ENCODE results near the gene TYSND1. TPM values are rescaled to one million over a fixed set of nuclear protein-coding genes. Genes with fewer than 3 reads are reported as not detected.

The TYSND1 gene
- total RNA-seq, 2 donors from 2014 or later: 16.2 to 17.6 TPM

DNA sequence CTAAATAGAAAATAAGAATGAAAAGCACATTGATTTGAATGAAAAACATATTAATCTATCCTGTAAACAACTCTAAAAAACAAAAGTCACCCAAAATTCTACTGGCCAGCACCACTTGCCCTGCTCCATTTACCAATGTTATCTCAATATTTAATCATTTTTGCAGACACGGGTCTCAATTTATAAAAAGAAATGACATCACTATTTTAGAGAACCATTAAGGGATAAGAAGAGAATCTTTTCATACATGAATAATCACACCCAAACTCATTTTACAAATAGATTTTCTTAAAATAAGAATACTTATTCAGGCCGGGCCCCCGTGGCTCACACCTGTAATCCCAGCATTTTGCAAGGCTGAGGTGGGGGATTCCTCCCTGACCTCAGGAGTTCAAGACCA, 19.9 kb upstream of the TYSND1 start:
- DNase-seq: no peak
- H3K4me1 ChIP-seq: peaks cover 43% of the 10 kb centered on the region
- TF ChIP-seq, protein P1, sequence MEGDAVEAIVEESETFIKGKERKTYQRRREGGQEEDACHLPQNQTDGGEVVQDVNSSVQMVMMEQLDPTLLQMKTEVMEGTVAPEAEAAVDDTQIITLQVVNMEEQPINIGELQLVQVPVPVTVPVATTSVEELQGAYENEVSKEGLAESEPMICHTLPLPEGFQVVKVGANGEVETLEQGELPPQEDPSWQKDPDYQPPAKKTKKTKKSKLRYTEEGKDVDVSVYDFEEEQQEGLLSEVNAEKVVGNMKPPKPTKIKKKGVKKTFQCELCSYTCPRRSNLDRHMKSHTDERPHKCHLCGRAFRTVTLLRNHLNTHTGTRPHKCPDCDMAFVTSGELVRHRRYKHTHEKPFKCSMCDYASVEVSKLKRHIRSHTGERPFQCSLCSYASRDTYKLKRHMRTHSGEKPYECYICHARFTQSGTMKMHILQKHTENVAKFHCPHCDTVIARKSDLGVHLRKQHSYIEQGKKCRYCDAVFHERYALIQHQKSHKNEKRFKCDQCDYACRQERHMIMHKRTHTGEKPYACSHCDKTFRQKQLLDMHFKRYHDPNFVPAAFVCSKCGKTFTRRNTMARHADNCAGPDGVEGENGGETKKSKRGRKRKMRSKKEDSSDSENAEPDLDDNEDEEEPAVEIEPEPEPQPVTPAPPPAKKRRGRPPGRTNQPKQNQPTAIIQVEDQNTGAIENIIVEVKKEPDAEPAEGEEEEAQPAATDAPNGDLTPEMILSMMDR (IDR thresholded peaks at IDR 0.05): no peak
- TF ChIP-seq POLR2A (IDR thresholded peaks at IDR 0.05): no peak
- 62 to 69% methylated on average over 3 of the region's 3 CpGs for WGBS, 2 donors
- no peaks in the 10 kb centered on the region for H3K36me3 ChIP-seq (replicated peaks in 1 of 2; ENCODE audit: insufficient read depth in 1 of 2, low read depth in 2 of 2)
- H3K27ac ChIP-seq: no peak overlapping the region
- ATAC-seq: no peak
- H3K9me3 ChIP-seq: no peaks in the 10 kb centered on the region
- H3K27me3 ChIP-seq: no peaks in the 10 kb centered on the region
- intact Hi-C loops (cut with DNase I): no loop called here
- no peak overlapping the region for H3K4me3 ChIP-seq

DNA sequence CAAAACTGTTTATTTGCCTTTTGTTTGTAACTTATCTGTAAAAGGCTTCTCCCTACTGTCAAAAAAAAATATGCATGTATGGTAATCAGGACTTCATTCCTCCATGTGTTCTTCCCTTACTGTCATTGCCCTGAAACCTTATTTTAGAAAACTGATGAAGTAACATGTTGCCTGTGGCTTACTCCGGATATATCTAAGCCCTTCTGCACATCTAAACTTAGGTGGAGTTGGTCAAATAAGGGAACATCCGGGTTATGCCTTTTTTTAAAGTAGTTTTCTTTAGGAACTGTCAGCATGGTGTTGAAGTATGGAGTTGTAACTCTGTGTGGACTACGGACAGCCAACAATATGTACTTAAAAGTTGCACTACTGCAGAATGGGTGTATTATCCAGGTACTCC, 17.7 kb upstream of the TYSND1 start:
- Histone ChIP-seq H3K4me3 (no peak overlapping the region), H3K27me3 (no peaks in the 10 kb centered on the region), H3K4me1 (peaks cover 43% of the 10 kb centered on the region), H3K36me3 (replicated peaks in 1 of 2; ENCODE audit: insufficient read depth in 1 of 2, low read depth in 2 of 2) (peaks cover 0 to 5% of the 10 kb centered on the region in 2 donors), H3K9me3 (no peaks in the 10 kb centered on the region), H3K27ac (no peak overlapping the region)
- 49 to 59% methylated on average over 3 of the region's 3 CpGs for WGBS, 2 donors
- DNase-seq (no peak), ATAC-seq (no peak)
- intact Hi-C loops (cut with DNase I): no loop called here
- no peak for TF ChIP-seq POLR2A (IDR thresholded peaks at IDR 0.05)
- TF ChIP-seq, protein P1 (IDR thresholded peaks at IDR 0.05): no peak

DNA sequence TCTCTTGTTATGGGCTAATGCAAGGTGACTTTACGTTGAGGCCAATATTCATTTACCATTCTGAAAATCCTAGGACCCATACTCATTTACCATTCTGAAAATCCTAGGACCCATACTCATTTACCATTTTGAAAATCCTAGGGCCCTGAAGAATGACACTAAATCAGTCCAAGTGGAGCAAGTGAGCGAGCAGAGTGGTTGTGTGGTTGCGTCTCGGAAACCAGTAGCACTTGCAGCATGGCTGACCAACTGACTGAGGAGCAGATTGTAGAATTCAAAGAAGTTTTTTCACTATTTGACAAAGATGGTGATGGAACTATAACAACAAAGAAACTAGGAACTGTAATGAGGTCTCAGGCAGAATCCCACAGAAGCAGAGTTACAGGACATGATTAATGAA, 16.9 kb upstream of the TYSND1 start:
- no peaks in the 10 kb centered on the region for H3K27me3 ChIP-seq
- no peaks in the 10 kb centered on the region for H3K9me3 ChIP-seq
- peaks cover 0 to 5% of the 10 kb centered on the region in 2 donors for H3K36me3 ChIP-seq (replicated peaks in 1 of 2; ENCODE audit: insufficient read depth in 1 of 2, low read depth in 2 of 2)
- TF ChIP-seq, protein P1 (IDR thresholded peaks at IDR 0.05): no peak
- no peak for TF ChIP-seq POLR2A (IDR thresholded peaks at IDR 0.05)
- 91 to 98% methylated on average over 4 of the region's 4 CpGs for WGBS, 2 donors
- ATAC-seq: no peak
- no peak for DNase-seq
- peaks cover 36% of the 10 kb centered on the region for H3K4me1 ChIP-seq
- no peak overlapping the region for H3K27ac ChIP-seq
- H3K4me3 ChIP-seq: no peak overlapping the region
- intact Hi-C loops (cut with DNase I): no loop called here

DNA sequence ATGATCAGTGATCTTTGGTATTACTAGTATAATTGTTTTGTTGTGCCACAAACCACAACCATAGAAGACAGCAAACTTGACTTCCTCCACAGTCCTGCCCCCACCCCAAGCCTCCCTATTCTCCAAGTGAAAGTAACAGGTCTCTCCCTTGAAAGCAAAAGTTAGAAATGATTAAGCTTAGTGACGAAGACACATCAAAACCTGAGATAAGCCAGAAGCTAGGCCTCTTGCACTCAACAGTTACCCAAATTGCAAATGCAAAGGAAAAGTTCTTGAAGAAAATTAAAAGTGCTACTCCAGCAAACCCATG, 16.3 kb upstream of the TYSND1 start:
- Histone ChIP-seq H3K27me3 (no peaks in the 10 kb centered on the region), H3K36me3 (replicated peaks in 1 of 2; ENCODE audit: insufficient read depth in 1 of 2, low read depth in 2 of 2) (peaks cover 0 to 9% of the 10 kb centered on the region in 2 donors), H3K9me3 (no peaks in the 10 kb centered on the region), H3K4me3 (no peak overlapping the region), H3K4me1 (peaks cover 30% of the 10 kb centered on the region), H3K27ac (no peak overlapping the region)
- TF ChIP-seq, protein P1 (IDR thresholded peaks at IDR 0.05): no peak
- TF ChIP-seq POLR2A (IDR thresholded peaks at IDR 0.05): no peak
- WGBS, 2 donors: 9 to 33% methylated on average over 1 of the region's 1 CpG
- intact Hi-C loops (cut with DNase I): no loop called here
- DNase-seq (no peak), ATAC-seq (no peak)

DNA sequence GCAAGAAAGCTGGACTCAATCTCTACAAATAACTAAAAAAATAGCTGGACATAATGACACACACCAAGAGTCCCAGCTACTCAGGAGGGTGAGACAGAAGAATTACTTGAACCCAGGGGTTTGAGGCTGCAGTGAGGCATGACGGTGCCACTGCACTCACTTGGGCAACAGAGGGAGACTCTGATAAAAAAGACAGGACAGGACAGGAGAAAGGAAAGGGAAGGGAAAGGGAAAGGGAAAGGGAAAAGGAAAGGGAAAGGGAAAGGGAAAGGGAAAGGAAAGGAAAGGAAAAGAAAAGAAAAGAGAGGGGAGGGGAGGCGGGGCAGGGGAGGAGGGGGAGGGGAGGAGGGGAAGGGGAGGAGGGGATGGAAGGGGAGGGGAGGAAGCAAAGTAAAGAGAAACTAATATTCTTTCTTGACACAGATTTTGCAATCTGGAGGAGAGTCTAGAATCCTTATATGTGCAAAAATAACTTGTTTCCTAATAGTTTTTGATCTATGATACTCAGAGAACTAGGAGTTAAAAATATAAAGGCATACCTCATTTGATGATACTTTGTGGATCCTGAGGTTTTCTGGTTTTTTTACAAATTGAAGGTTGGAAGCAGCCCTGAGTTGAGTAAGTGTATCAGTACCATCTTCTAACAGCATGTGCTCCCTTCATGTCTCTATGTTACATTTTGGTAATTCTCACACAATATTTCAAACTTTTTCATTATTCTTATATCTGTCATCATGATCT, 15.8 kb upstream of the TYSND1 start:
- no peak for DNase-seq
- intact Hi-C loops (cut with DNase I): no loop called here
- Histone ChIP-seq H3K36me3 (replicated peaks in 1 of 2; ENCODE audit: insufficient read depth in 1 of 2, low read depth in 2 of 2) (peaks cover 0 to 10% of the 10 kb centered on the region in 2 donors), H3K27ac (no peak overlapping the region), H3K4me1 (peaks cover 25% of the 10 kb centered on the region), H3K27me3 (no peaks in the 10 kb centered on the region), H3K4me3 (no peak overlapping the region), H3K9me3 (no peaks in the 10 kb centered on the region)
- WGBS, 2 donors: 78 to 90% methylated on average over 2 of the region's 2 CpGs
- ATAC-seq: no peak
- TF ChIP-seq POLR2A (IDR thresholded peaks at IDR 0.05): no peak
- TF ChIP-seq, protein P1 (IDR thresholded peaks at IDR 0.05): no peak

All from body of pancreas (tissue), 4 donors.